Measurements from ENCODE around the gene SPAG17.
A peak's percentile ranks its signal among the peaks of the same experiment; 100 is the strongest.

GRCh38 chr1:117929343-117930172 lies 255.5 kb downstream of the SPAG17 start, which contains the start of the genes GDAP2 and WDR3:
- TF ChIP-seq CDX4 (CRISPR knock-in tag; IDR thresholded peaks at IDR 0.05; ENCODE audit: borderline replicate concordance) = no peak
- TF ChIP-seq CREM (CRISPR knock-in tag; IDR thresholded peaks at IDR 0.05) = peak; percentile 80
- no peak for TF ChIP-seq CTCF (IDR thresholded peaks at IDR 0.05)
- TF ChIP-seq ZNF121 (CRISPR knock-in tag; IDR thresholded peaks at IDR 0.05) = no peak
- TF ChIP-seq E2F4 (CRISPR knock-in tag; IDR thresholded peaks at IDR 0.05; ENCODE audit: borderline replicate concordance, low read depth) = no peak
- TF ChIP-seq MYBL2 (CRISPR knock-in tag; IDR thresholded peaks at IDR 0.05) = 0 out of 2 replicates have a peak, but pooled peaks have one; percentile 12
- no peak for TF ChIP-seq CREB1 (CRISPR knock-in tag; IDR thresholded peaks at IDR 0.05)
- TF ChIP-seq STAT6 (CRISPR knock-in tag; conservative IDR thresholded peaks at IDR 0.05; ENCODE audit: low read depth) = no peak
- TF ChIP-seq ETV6 (CRISPR knock-in tag; IDR thresholded peaks at IDR 0.05) = no peak; the same call in 1 of the 2 replicates
- TF ChIP-seq MAX (CRISPR knock-in tag; IDR thresholded peaks at IDR 0.05) = peak; percentile 81
- TF ChIP-seq MXD4 (CRISPR knock-in tag; IDR thresholded peaks at IDR 0.05; ENCODE audit: borderline replicate concordance) = no peak
- TF ChIP-seq TCF7 (CRISPR knock-in tag; IDR thresholded peaks at IDR 0.05; ENCODE audit: low read depth) = no peak

Data from WTC11 (cell line).